HepG2 (cell line): ENCODE results near the gene CIAO2B. TPM values are rescaled to one million over a fixed set of nuclear protein-coding genes. Genes with fewer than 3 reads are reported as not detected.
"Not testable (repeated sequence)": the region's sequence is repeated elsewhere in the genome, so short reads cannot be mapped to it uniquely, and the experiment has no call there.

Experiments used
- ATAC-seq: fragments of 200-7000 bp; cut with Tn5 transposase; 3 replicates; pipeline ENCODE4 v1.9.1; 2020; ENCODE audit warnings: mild to moderate bottlenecking, moderate library complexity
- BruUV-seq: library from RNA; stranded (reverse); fragments of 400-500 nt; replicated peaks from 2 replicates; lab custom pipeline; 2021; lab: Mats Ljungman, UMichigan
- CTCF ChIA-PET: fragments of 300-600 bp; formaldehyde crosslinking; extraction: SDS; loops from one replicate; lab custom pipeline; 2021; ENCODE audit warnings: low total read pairs, inconsistent platforms, low intra/inter-chr PET ratio; lab: Yijun Ruan, JAX
- POLR2A ChIA-PET: fragments of 350-600 bp; sonication (Branson Sonifier 250); formaldehyde crosslinking; loops from one replicate; lab custom pipeline; 2020; ENCODE audit warnings: antibody characterized with exemption, inconsistent platforms; lab: Yijun Ruan, JAX
- DNase-seq: peaks from one replicate; pipeline ENCODE4 v3.0.0-alpha.2; 2015; ENCODE audit warnings: low spot score
- FAIRE-seq: peaks from 3 replicates; lab custom pipeline; 2011; peaks lifted over from hg19 to GRCh38; lab: Jason Lieb, UNC
- H2AFZ ChIP-seq: one replicate; pipeline ENCODE4 v1.6.1; 2011; ENCODE audit warnings: low read length, inconsistent platforms
- H3K27ac ChIP-seq: fragments of 300-600 bp; 3 replicates; pipeline ENCODE4 v1.8.0; 2011; ENCODE audit warnings: mixed run types, mild to moderate bottlenecking, mixed read lengths, low read length, inconsistent platforms; ENCODE audit not compliant: insufficient read depth; ENCODE audit errors: extremely low read length
- H3K27me3 ChIP-seq, 2 experiments: fragments of 200-600 bp in 1 of 2; 2 replicates in 1 of 2; 3 replicates in 1 of 2; pipeline versions ENCODE4 v1.6.0 to v1.8.0; 2011; ENCODE audit warnings: low read length in 2 of 2, mild to moderate bottlenecking in 2 of 2, moderate library complexity in 2 of 2, inconsistent platforms in 1 of 2; ENCODE audit not compliant: insufficient read depth in 2 of 2, control insufficient read depth in 1 of 2
- H3K36me3 ChIP-seq, 2 experiments: fragments of 200-600 bp in 1 of 2; replicated peaks in 1 of 2; 2 replicates in 1 of 2; 3 replicates in 1 of 2; pipeline versions ENCODE4 v1.5.1 to v1.8.0; 2011; ENCODE audit warnings: low read length in 2 of 2, inconsistent platforms in 1 of 2; ENCODE audit not compliant: insufficient read depth in 2 of 2, control insufficient read depth in 1 of 2
- H3K4me1 ChIP-seq: 2 replicates; pipeline ENCODE4 v1.5.1; 2012; ENCODE audit warnings: low read length, inconsistent platforms; ENCODE audit not compliant: insufficient read depth
- H3K4me2 ChIP-seq: 2 replicates; pipeline ENCODE4 v1.6.0; 2011; ENCODE audit warnings: low read depth, low read length, inconsistent platforms
- H3K4me3 ChIP-seq, 3 experiments: fragments of 200-600 bp in 1 of 3; sonication (generic), shearing (Covaris generic) in 1 of 3; replicated peaks in 1 of 3; 2 replicates each; pipeline ENCODE4 v1.5.1; 2011 to 2016; ENCODE audit warnings: low read length in 3 of 3, inconsistent platforms in 2 of 3, low read depth in 2 of 3, mild to moderate bottlenecking in 2 of 3, control low read depth in 1 of 3, mixed read lengths in 1 of 3; ENCODE audit not compliant: insufficient read depth in 1 of 3
- H3K79me2 ChIP-seq: one replicate; pipeline ENCODE4 v1.6.1; 2011; ENCODE audit warnings: low read length, inconsistent platforms; ENCODE audit not compliant: insufficient read depth
- H3K9ac ChIP-seq: 2 replicates; pipeline ENCODE4 v1.6.0; 2011; ENCODE audit warnings: mild to moderate bottlenecking, low read depth, low read length, inconsistent platforms; ENCODE audit not compliant: insufficient read depth
- H3K9me3 ChIP-seq: 2 replicates; pipeline ENCODE4 v1.5.1; 2012; ENCODE audit warnings: mild to moderate bottlenecking, low read length
- H4K20me1 ChIP-seq: 2 replicates; pipeline ENCODE4 v1.6.0; 2011; ENCODE audit warnings: inconsistent platforms, mild to moderate bottlenecking, low read length, moderate library complexity; ENCODE audit not compliant: insufficient read depth
- ARNTL ChIP-seq: sonication (generic); formaldehyde crosslinking; IDR thresholded peaks from 2 replicates; pipeline ENCODE4 v1.4.0; 2020; ENCODE audit warnings: mild to moderate bottlenecking, missing genetic modification reagents
- DRAP1 ChIP-seq: IDR thresholded peaks from 2 replicates; pipeline ENCODE4 v1.6.1; 2016; ENCODE audit warnings: missing genetic modification reagents, missing compliant biosample characterization
- FOXP1 ChIP-seq, 2 experiments: fragments of 450-650 bp in 1 of 2; IDR thresholded peaks; 2 replicates each; pipeline ENCODE4 v1.6.1; 2017 to 2018; ENCODE audit warnings: antibody characterized with exemption in 1 of 2
- GFI1 ChIP-seq: sonication (generic); formaldehyde crosslinking; IDR thresholded peaks from 2 replicates; pipeline ENCODE4 v1.5.0; 2020; ENCODE audit warnings: missing genetic modification reagents, mild to moderate bottlenecking, borderline replicate concordance
- LCORL ChIP-seq, 2 experiments: fragments of 450-650 bp in 1 of 2; sonication (generic) in 1 of 2; formaldehyde crosslinking in 1 of 2; IDR thresholded peaks; 2 replicates each; pipeline versions ENCODE4 v1.5.0 to v1.6.1; 2017 to 2020; ENCODE audit warnings: antibody characterized with exemption in 1 of 2, missing genetic modification reagents in 1 of 2
- PHF21A ChIP-seq: sonication (generic); formaldehyde crosslinking; IDR thresholded peaks from 2 replicates; pipeline ENCODE4 v1.5.0; 2020; ENCODE audit warnings: mild to moderate bottlenecking, missing genetic modification reagents
- RXRB ChIP-seq: IDR thresholded peaks from 2 replicates; pipeline ENCODE4 v1.6.1; 2016; ENCODE audit warnings: borderline replicate concordance, missing genetic modification reagents, missing compliant biosample characterization
- SAP130 ChIP-seq: IDR thresholded peaks from 2 replicates; pipeline ENCODE4 v1.6.1; 2016; ENCODE audit warnings: low read depth
- SPEN ChIP-seq: sonication (generic); formaldehyde crosslinking; IDR thresholded peaks from 2 replicates; pipeline ENCODE4 v1.5.1; 2020; ENCODE audit warnings: low read depth, mild to moderate bottlenecking, missing genetic modification reagents
- YEATS4 ChIP-seq: sonication (generic); formaldehyde crosslinking; IDR thresholded peaks from 2 replicates; pipeline ENCODE4 v1.4.0; 2020; ENCODE audit warnings: missing genetic modification reagents, borderline replicate concordance
- ZFX ChIP-seq: sonication (generic); formaldehyde crosslinking; IDR thresholded peaks from 2 replicates; pipeline ENCODE4 v1.4.0; 2020; ENCODE audit warnings: mild to moderate bottlenecking, low read depth, missing genetic modification reagents, moderate library complexity
- ZNF274 ChIP-seq: sonication (generic); formaldehyde crosslinking; IDR thresholded peaks from 2 replicates; pipeline ENCODE4 v1.5.1; 2020; ENCODE audit warnings: mild to moderate bottlenecking, missing genetic modification reagents
- ZNF44 ChIP-seq: sonication (generic); formaldehyde crosslinking; IDR thresholded peaks from 2 replicates; pipeline ENCODE4 v1.5.1; 2020; ENCODE audit warnings: mild to moderate bottlenecking, missing genetic modification reagents
- WGBS: methylation state at CpG from one replicate; pipeline ENCODE4 v1.1.6; 2017; ENCODE audit warnings: low lambda C conversion rate; 5-methylcytosine and 5-hydroxymethylcytosine counted together
- in situ Hi-C: cut with HindIII; loops from 2 replicates; pipeline ENCODE4 v1.10.0; 2017; ENCODE audit warnings: low pct_unique_long_range_greater_than_20kb; ENCODE audit not compliant: extremely low pct_ligation_motif_present
- intact Hi-C: fragments of 100-400 bp; cut with micrococcal nuclease; formaldehyde crosslinking; loops from one replicate; pipeline ENCODE4 v1.10.0; 2022; ENCODE audit not compliant: unreplicated experiment
- polyA plus RNA-seq, 8 experiments: library from polyadenylated mRNA; depleted of rRNA in 3 of 8; stranded (reverse) in 7 of 8; unstranded in 1 of 8; fragments of >200 nt; fragmentation: Illumina TruSeq in 4 of 8; extraction: Trizol in 4 of 8; gene quantifications; 2 replicates each; pipeline versions ENCODE4 v1.2.1 to v1.2.3, GENCODE V29; 2011 to 2016; ENCODE audit warnings: low read depth in 4 of 8, missing spikeins in 1 of 8, mixed read lengths in 1 of 8; ENCODE audit not compliant: insufficient read depth in 1 of 8
- total RNA-seq, 5 experiments: library from RNA; depleted of rRNA; stranded (reverse); fragments of >200 nt; fragmentation: Illumina TruSeq; extraction: Trizol; gene quantifications; 2 replicates each; pipeline ENCODE4 v1.2.3, GENCODE V29; 2016; ENCODE audit warnings: low read depth in 1 of 5
- TF ChIP-seq, protein P1 (sequence below): sonication (generic); formaldehyde crosslinking; conservative IDR thresholded peaks from 2 replicates; pipeline ENCODE4 v1.4.0; 2020; ENCODE audit warnings: mild to moderate bottlenecking, missing genetic modification reagents, moderate library complexity
- TF ChIP-seq, protein P2 (sequence below): sonication (generic); formaldehyde crosslinking; IDR thresholded peaks from 2 replicates; pipeline ENCODE4 v1.5.1; 2020; ENCODE audit warnings: missing genetic modification reagents, mild to moderate bottlenecking, borderline replicate concordance

Gene CIAO2B
- total and polyA plus RNA-seq, 2 of the 13 experiments (the other 11 are each of a cell fraction or from before 2014, with no cell fraction given), result 157 to 293 TPM

- TF ChIP-seq, protein P1, sequence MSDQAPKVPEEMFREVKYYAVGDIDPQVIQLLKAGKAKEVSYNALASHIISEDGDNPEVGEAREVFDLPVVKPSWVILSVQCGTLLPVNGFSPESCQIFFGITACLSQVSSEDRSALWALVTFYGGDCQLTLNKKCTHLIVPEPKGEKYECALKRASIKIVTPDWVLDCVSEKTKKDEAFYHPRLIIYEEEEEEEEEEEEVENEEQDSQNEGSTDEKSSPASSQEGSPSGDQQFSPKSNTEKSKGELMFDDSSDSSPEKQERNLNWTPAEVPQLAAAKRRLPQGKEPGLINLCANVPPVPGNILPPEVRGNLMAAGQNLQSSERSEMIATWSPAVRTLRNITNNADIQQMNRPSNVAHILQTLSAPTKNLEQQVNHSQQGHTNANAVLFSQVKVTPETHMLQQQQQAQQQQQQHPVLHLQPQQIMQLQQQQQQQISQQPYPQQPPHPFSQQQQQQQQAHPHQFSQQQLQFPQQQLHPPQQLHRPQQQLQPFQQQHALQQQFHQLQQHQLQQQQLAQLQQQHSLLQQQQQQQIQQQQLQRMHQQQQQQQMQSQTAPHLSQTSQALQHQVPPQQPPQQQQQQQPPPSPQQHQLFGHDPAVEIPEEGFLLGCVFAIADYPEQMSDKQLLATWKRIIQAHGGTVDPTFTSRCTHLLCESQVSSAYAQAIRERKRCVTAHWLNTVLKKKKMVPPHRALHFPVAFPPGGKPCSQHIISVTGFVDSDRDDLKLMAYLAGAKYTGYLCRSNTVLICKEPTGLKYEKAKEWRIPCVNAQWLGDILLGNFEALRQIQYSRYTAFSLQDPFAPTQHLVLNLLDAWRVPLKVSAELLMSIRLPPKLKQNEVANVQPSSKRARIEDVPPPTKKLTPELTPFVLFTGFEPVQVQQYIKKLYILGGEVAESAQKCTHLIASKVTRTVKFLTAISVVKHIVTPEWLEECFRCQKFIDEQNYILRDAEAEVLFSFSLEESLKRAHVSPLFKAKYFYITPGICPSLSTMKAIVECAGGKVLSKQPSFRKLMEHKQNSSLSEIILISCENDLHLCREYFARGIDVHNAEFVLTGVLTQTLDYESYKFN (CRISPR knock-in tag), result peak; percentile 55; the same call in 1 of the 2 replicates
- TF ChIP-seq GFI1 (CRISPR knock-in tag) (0 out of 2 replicates have a peak, but pooled peaks have one; percentile 3), SAP130 (CRISPR knock-in tag) (peak; percentile 21; the same call in 1 of the 2 replicates), LCORL (CRISPR knock-in tag; IDR thresholded peaks at IDR 0.05) (0 out of 2 replicates have a peak, but pooled peaks have one; percentile 32)
- TF ChIP-seq LCORL (IDR thresholded peaks at IDR 0.05), result not testable (repeated sequence)
These were observed 21.9 kb upstream of the CIAO2B start (continued) for GRCh38 chr16:66956154-66956457.

GRCh38 chr16:66955363-66956153 lies 21.4 kb upstream of the CIAO2B start:
- intact Hi-C loops, result loop anchor here (2.0 to 10.0 kb wide), 4 partner anchors 21 to 202 kb away; partner anchors contain the start of genes FBXL8 and TRADD
- TF ChIP-seq RXRB (peak; percentile 72), PHF21A (CRISPR knock-in tag) (peak; percentile 36; the same call in 1 of the 2 replicates), SAP130 (CRISPR knock-in tag) (peak; percentile 43), ZNF44 (CRISPR knock-in tag) (peak; percentile 82; the same call in 1 of the 2 replicates), ZNF274 (CRISPR knock-in tag) (peak; percentile 57; the same call in 1 of the 2 replicates), DRAP1 (0 out of 2 replicates have a peak, but pooled peaks have one; percentile 30), FOXP1 (CRISPR knock-in tag; IDR thresholded peaks at IDR 0.05) (peak; percentile 35; the same call in 1 of the 2 replicates), SPEN (peak; percentile 40; the same call in 1 of the 2 replicates), YEATS4 (CRISPR knock-in tag) (peak; percentile 44; the same call in 1 of the 2 replicates), ARNTL (CRISPR knock-in tag) (peak; percentile 15; the same call in 1 of the 2 replicates), ZFX (CRISPR knock-in tag) (peak; percentile 69)
- TF ChIP-seq FOXP1 (IDR thresholded peaks at IDR 0.05), result not testable (repeated sequence)
- TF ChIP-seq, protein P2, sequence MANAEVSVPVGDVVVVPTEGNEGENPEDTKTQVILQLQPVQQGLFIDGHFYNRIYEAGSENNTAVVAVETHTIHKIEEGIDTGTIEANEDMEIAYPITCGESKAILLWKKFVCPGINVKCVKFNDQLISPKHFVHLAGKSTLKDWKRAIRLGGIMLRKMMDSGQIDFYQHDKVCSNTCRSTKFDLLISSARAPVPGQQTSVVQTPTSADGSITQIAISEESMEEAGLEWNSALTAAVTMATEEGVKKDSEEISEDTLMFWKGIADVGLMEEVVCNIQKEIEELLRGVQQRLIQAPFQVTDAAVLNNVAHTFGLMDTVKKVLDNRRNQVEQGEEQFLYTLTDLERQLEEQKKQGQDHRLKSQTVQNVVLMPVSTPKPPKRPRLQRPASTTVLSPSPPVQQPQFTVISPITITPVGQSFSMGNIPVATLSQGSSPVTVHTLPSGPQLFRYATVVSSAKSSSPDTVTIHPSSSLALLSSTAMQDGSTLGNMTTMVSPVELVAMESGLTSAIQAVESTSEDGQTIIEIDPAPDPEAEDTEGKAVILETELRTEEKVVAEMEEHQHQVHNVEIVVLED (CRISPR knock-in tag), result peak; percentile 10; the same call in 1 of the 2 replicates

More at GRCh38 chr16:66955363-66956153, 21.4 kb upstream of the CIAO2B start:
- BruUV-seq, H2AFZ ChIP-seq, ATAC-seq, FAIRE-seq, DNase-seq, H3K79me2 ChIP-seq, H3K36me3 ChIP-seq, in situ Hi-C loops, H3K27ac ChIP-seq, H4K20me1 ChIP-seq, H3K9ac ChIP-seq, H3K9me3 ChIP-seq, H3K27me3 ChIP-seq: not testable (repeated sequence)
- ChIA-PET POLR2A (interaction anchor here (1.3 kb wide), 1 partner anchor 10 kb away, joined by 3 read pairs; no protein-coding TSS in a partner anchor), CTCF (interaction anchor here (1.6 to 2.4 kb wide), 2 partner anchors 61 to 229 kb away, joined by 3 to 13 read pairs; no protein-coding TSS in a partner anchor)
- H3K4me2 ChIP-seq, result peak overlapping the region; percentile 74
- peak overlapping the region in 2 of 3 experiments; percentile 17 to 30; a peak in 4 of 6 replicates for H3K4me3 ChIP-seq
- 9% methylated on average over 17 of the region's 17 CpGs for WGBS
- H3K4me1 ChIP-seq, result peaks cover 73% of the 10 kb centered on the region
